Measurements from ENCODE around the gene KIFC1. TPM values are rescaled to one million over a fixed set of nuclear protein-coding genes. Genes with fewer than 3 reads are reported as not detected.

KIFC1 gene
- total RNA-seq, 1 experiment from 2014 or later: 123 TPM

GRCh38 chr6:33445119-33445603, 53.5 kb downstream of the KIFC1 start:
- intact Hi-C loops (cut with micrococcal nuclease; ENCODE audit: unreplicated experiment): no loop called here
- ChIA-PET CTCF (no interaction called here), POLR2A (ENCODE audit: low non-redundant PET) (no interaction called here)
- Histone ChIP-seq H3K4me1 (ENCODE audit: insufficient read depth, low read length, poor library complexity, severe bottlenecking) (no peaks in the 10 kb centered on the region), H3K9me3 (ENCODE audit: low read depth, low read length, poor library complexity, severe bottlenecking) (no peaks in the 10 kb centered on the region), H3K4me3 (ENCODE audit: low read depth, low read length, poor library complexity, severe bottlenecking) (no peak overlapping the region), H3K27ac (ENCODE audit: low read depth, low read length, poor library complexity, severe bottlenecking) (no peak overlapping the region), H3K36me3 (ENCODE audit: insufficient read depth, low read length, poor library complexity, severe bottlenecking) (peaks cover 48% of the 10 kb centered on the region), H3K27me3 (replicated peaks; ENCODE audit: insufficient read depth, low read depth, low read length, poor library complexity) (no peaks in the 10 kb centered on the region)
- BruUV-seq (replicated peaks): no TSS peak
- no peak for TF ChIP-seq EZH2 (IDR thresholded peaks at IDR 0.05; ENCODE audit: borderline replicate concordance, low read depth, low read length, poor library complexity, severe bottlenecking)
- TF ChIP-seq, protein P1, sequence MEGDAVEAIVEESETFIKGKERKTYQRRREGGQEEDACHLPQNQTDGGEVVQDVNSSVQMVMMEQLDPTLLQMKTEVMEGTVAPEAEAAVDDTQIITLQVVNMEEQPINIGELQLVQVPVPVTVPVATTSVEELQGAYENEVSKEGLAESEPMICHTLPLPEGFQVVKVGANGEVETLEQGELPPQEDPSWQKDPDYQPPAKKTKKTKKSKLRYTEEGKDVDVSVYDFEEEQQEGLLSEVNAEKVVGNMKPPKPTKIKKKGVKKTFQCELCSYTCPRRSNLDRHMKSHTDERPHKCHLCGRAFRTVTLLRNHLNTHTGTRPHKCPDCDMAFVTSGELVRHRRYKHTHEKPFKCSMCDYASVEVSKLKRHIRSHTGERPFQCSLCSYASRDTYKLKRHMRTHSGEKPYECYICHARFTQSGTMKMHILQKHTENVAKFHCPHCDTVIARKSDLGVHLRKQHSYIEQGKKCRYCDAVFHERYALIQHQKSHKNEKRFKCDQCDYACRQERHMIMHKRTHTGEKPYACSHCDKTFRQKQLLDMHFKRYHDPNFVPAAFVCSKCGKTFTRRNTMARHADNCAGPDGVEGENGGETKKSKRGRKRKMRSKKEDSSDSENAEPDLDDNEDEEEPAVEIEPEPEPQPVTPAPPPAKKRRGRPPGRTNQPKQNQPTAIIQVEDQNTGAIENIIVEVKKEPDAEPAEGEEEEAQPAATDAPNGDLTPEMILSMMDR (conservative IDR thresholded peaks at IDR 0.05; ENCODE audit: low read depth, low read length): no peak
- DNase-seq (ENCODE audit: low spot score): no peak

GRCh38 chr6:33446356-33446755, 54.7 kb downstream of the KIFC1 start:
- POLR2A ChIA-PET (ENCODE audit: low non-redundant PET): no interaction called here
- BruUV-seq (replicated peaks): no TSS peak
- no peaks in the 10 kb centered on the region for H3K4me1 ChIP-seq (ENCODE audit: insufficient read depth, low read length, poor library complexity, severe bottlenecking)
- no peak overlapping the region for H3K27ac ChIP-seq (ENCODE audit: low read depth, low read length, poor library complexity, severe bottlenecking)
- no peaks in the 10 kb centered on the region for H3K27me3 ChIP-seq (replicated peaks; ENCODE audit: insufficient read depth, low read depth, low read length, poor library complexity)
- H3K4me3 ChIP-seq (ENCODE audit: low read depth, low read length, poor library complexity, severe bottlenecking): no peak overlapping the region
- DNase-seq (ENCODE audit: low spot score): no peak
- no peaks in the 10 kb centered on the region for H3K9me3 ChIP-seq (ENCODE audit: low read depth, low read length, poor library complexity, severe bottlenecking)
- peaks cover 44% of the 10 kb centered on the region for H3K36me3 ChIP-seq (ENCODE audit: insufficient read depth, low read length, poor library complexity, severe bottlenecking)
- TF ChIP-seq, protein P1 (conservative IDR thresholded peaks at IDR 0.05; ENCODE audit: low read depth, low read length): no peak
- TF ChIP-seq EZH2 (IDR thresholded peaks at IDR 0.05; ENCODE audit: borderline replicate concordance, low read depth, low read length, poor library complexity, severe bottlenecking): no peak
- CTCF ChIA-PET: interaction anchor here (0.6 kb wide), 1 partner anchor 900 kb away, joined by 4 read pairs; no protein-coding TSS in a partner anchor
- intact Hi-C loops (cut with micrococcal nuclease; ENCODE audit: unreplicated experiment): no loop called here

- no peaks in the 10 kb centered on the region for H3K27me3 ChIP-seq (replicated peaks; ENCODE audit: insufficient read depth, low read depth, low read length, poor library complexity)
- ChIA-PET POLR2A (ENCODE audit: low non-redundant PET) (interaction anchor here (0.6 kb wide), 1 partner anchor 11 kb away, joined by 3 read pairs; no protein-coding TSS in a partner anchor), CTCF (no interaction called here)
- no peak for DNase-seq (ENCODE audit: low spot score)
- peaks cover 15% of the 10 kb centered on the region for H3K4me1 ChIP-seq (ENCODE audit: insufficient read depth, low read length, poor library complexity, severe bottlenecking)
- no peak for TF ChIP-seq EZH2 (IDR thresholded peaks at IDR 0.05; ENCODE audit: borderline replicate concordance, low read depth, low read length, poor library complexity, severe bottlenecking)
- TF ChIP-seq, protein P1 (conservative IDR thresholded peaks at IDR 0.05; ENCODE audit: low read depth, low read length): no peak
- intact Hi-C loops (cut with micrococcal nuclease; ENCODE audit: unreplicated experiment): no loop called here
- BruUV-seq (replicated peaks): no TSS peak
- H3K27ac ChIP-seq (ENCODE audit: low read depth, low read length, poor library complexity, severe bottlenecking): peak overlapping the region; percentile 13
- no peaks in the 10 kb centered on the region for H3K9me3 ChIP-seq (ENCODE audit: low read depth, low read length, poor library complexity, severe bottlenecking)
- no peak overlapping the region for H3K4me3 ChIP-seq (ENCODE audit: low read depth, low read length, poor library complexity, severe bottlenecking)
- H3K36me3 ChIP-seq (ENCODE audit: insufficient read depth, low read length, poor library complexity, severe bottlenecking): peaks cover 23% of the 10 kb centered on the region
Measured at GRCh38 chr6:33450434-33450833, 58.8 kb downstream of the KIFC1 start.
